GM12878 (cell line): ENCODE measurements around the gene VSTM2L.

Experiments used
- CHD4 ChIP-seq: fragments of 200-600 bp; sonication (generic); IDR thresholded peaks from 2 replicates; pipeline ENCODE4 v1.6.1; 2016; ENCODE audit warnings: mild to moderate bottlenecking
- EGR1 ChIP-seq, 2 experiments: IDR thresholded peaks; 1 replicate in 1 of 2; 2 replicates in 1 of 2; pipeline ENCODE4 v1.6.1; 2011 to 2012; ENCODE audit warnings: low read depth in 2 of 2, low read length in 2 of 2, borderline replicate concordance in 1 of 2, mild to moderate bottlenecking in 1 of 2, moderate library complexity in 1 of 2
- EZH2 ChIP-seq: IDR thresholded peaks from 2 replicates; pipeline ENCODE4 v1.6.1; 2012; ENCODE audit warnings: low read depth, mild to moderate bottlenecking, control low read depth, inconsistent platforms, low read length, borderline replicate concordance; ENCODE audit not compliant: control insufficient read depth
- IKZF1 ChIP-seq: fragments of 450-650 bp; conservative IDR thresholded peaks from 2 replicates; pipeline ENCODE4 v1.6.1; 2017; ENCODE audit warnings: antibody characterized with exemption, mild to moderate bottlenecking
- NRF1 ChIP-seq: conservative IDR thresholded peaks from 2 replicates; pipeline ENCODE4 v1.6.1; 2011; ENCODE audit warnings: mild to moderate bottlenecking, low read depth, low read length, improper control_type of control experiment
- RFX5 ChIP-seq: IDR thresholded peaks from 2 replicates; pipeline ENCODE4 v1.6.1; 2011; ENCODE audit warnings: low read depth, low read length, improper control_type of control experiment
- SMC3 ChIP-seq: IDR thresholded peaks from 2 replicates; pipeline ENCODE4 v1.6.1; 2011; ENCODE audit warnings: low read length, improper control_type of control experiment, borderline replicate concordance
- TCF12 ChIP-seq: IDR thresholded peaks from 2 replicates; pipeline ENCODE4 v1.6.1; 2011; ENCODE audit warnings: low read depth, mild to moderate bottlenecking, low read length
- TF ChIP-seq, protein P1 (sequence below), 3 experiments: IDR thresholded peaks in 2 of 3; conservative IDR thresholded peaks in 1 of 3; 2 replicates each; pipeline ENCODE4 v1.5.1; 2011; ENCODE audit warnings: low read depth in 3 of 3, low read length in 3 of 3, mild to moderate bottlenecking in 3 of 3, control low read depth in 2 of 3, moderate library complexity in 2 of 3, inconsistent platforms in 1 of 3, mixed read lengths in 1 of 3; ENCODE audit not compliant: control insufficient read depth in 2 of 3, insufficient read depth in 1 of 3; ENCODE audit errors: extremely low read depth in 1 of 3

GRCh38 chr20:37934634-37935375, 31.9 kb downstream of the VSTM2L start:
- TF ChIP-seq, protein P1, sequence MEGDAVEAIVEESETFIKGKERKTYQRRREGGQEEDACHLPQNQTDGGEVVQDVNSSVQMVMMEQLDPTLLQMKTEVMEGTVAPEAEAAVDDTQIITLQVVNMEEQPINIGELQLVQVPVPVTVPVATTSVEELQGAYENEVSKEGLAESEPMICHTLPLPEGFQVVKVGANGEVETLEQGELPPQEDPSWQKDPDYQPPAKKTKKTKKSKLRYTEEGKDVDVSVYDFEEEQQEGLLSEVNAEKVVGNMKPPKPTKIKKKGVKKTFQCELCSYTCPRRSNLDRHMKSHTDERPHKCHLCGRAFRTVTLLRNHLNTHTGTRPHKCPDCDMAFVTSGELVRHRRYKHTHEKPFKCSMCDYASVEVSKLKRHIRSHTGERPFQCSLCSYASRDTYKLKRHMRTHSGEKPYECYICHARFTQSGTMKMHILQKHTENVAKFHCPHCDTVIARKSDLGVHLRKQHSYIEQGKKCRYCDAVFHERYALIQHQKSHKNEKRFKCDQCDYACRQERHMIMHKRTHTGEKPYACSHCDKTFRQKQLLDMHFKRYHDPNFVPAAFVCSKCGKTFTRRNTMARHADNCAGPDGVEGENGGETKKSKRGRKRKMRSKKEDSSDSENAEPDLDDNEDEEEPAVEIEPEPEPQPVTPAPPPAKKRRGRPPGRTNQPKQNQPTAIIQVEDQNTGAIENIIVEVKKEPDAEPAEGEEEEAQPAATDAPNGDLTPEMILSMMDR (IDR thresholded peaks at IDR 0.05 in 2 of 3, conservative IDR thresholded peaks at IDR 0.05 in 1 of 3; ENCODE audit: control insufficient read depth in 2 of 3, extremely low read depth in 1 of 3, insufficient read depth in 1 of 3, low read depth in 3 of 3, low read length in 3 of 3) = no peak
- no peak for TF ChIP-seq EZH2
- no peak for TF ChIP-seq EGR1 (IDR thresholded peaks at IDR 0.05; ENCODE audit: borderline replicate concordance in 1 of 2, low read depth in 2 of 2, low read length in 2 of 2)
- TF ChIP-seq CHD4 = no peak
- TF ChIP-seq IKZF1 = no peak
- no peak for TF ChIP-seq SMC3
- TF ChIP-seq NRF1 = no peak
- no peak for TF ChIP-seq RFX5
- no peak for TF ChIP-seq TCF12
